Natural killer cell (primary cell): Measurements from ENCODE around the gene EGR2. TPM values are rescaled to one million over a fixed set of nuclear protein-coding genes. Genes with fewer than 3 reads are reported as not detected.

Source experiments
- ATAC-seq, 3 donors: fragments of 150-1000 bp in 2 of 3; fragments of 200-7000 bp in 1 of 3; cut with Tn5 transposase; 1 replicate in 1 of 3; 2 replicates in 2 of 3; pipeline ENCODE4 v1.10.0; 2021; ENCODE audit warnings: mild to moderate bottlenecking in 2 of 3, moderate library complexity in 2 of 3
- DNase-seq, 2 donors: peaks; one replicate each; pipeline versions ENCODE4 v3.0.0 to v3.0.0-alpha.2; 2013 to 2021; ENCODE audit warnings: mixed read lengths in 1 of 2
- H3K27ac ChIP-seq: one replicate; pipeline ENCODE4 v1.5.1; 2013; ENCODE audit warnings: mild to moderate bottlenecking, low read length
- H3K27me3 ChIP-seq: one replicate; pipeline ENCODE4 v1.6.1; 2013; ENCODE audit warnings: low read length; ENCODE audit not compliant: control insufficient read depth, insufficient read depth
- H3K36me3 ChIP-seq: one replicate; pipeline ENCODE4 v1.6.1; 2013; ENCODE audit warnings: low read length; ENCODE audit not compliant: control insufficient read depth, insufficient read depth
- H3K4me1 ChIP-seq: one replicate; pipeline ENCODE4 v1.6.1; 2013; ENCODE audit warnings: low read length; ENCODE audit not compliant: control insufficient read depth, insufficient read depth
- H3K4me3 ChIP-seq: one replicate; pipeline ENCODE4 v1.5.1; 2013; ENCODE audit warnings: low read length
- H3K9me3 ChIP-seq: one replicate; pipeline ENCODE4 v1.6.1; 2013; ENCODE audit warnings: low read length; ENCODE audit not compliant: control insufficient read depth, insufficient read depth
- H3K27ac Mint-ChIP-seq, 2 donors: one replicate each; pipeline ENCODE4 v1.8.0; 2022; ENCODE audit warnings: mild to moderate bottlenecking in 2 of 2, mixed read lengths in 2 of 2, moderate library complexity in 1 of 2
- H3K27me3 Mint-ChIP-seq, 2 donors: one replicate each; pipeline ENCODE4 v1.8.0; 2022; ENCODE audit warnings: low read depth in 2 of 2, mixed read lengths in 2 of 2
- H3K36me3 Mint-ChIP-seq: one replicate; pipeline ENCODE4 v1.8.0; 2022; ENCODE audit warnings: mixed read lengths
- H3K4me1 Mint-ChIP-seq, 2 donors: one replicate each; pipeline ENCODE4 v1.8.0; 2022; ENCODE audit warnings: mixed read lengths in 2 of 2
- H3K4me3 Mint-ChIP-seq: one replicate; pipeline ENCODE4 v1.8.0; 2022; ENCODE audit warnings: mild to moderate bottlenecking, moderate library complexity, mixed read lengths
- H3K9me3 Mint-ChIP-seq, 2 donors: one replicate each; pipeline ENCODE4 v1.8.0; 2022; ENCODE audit warnings: mixed read lengths in 2 of 2
- WGBS: methylation state at CpG from one replicate; pipeline ENCODE4 v1.1.7; 2013; ENCODE audit warnings: missing lambda C conversion rate; ENCODE audit not compliant: insufficient coverage; 5-methylcytosine and 5-hydroxymethylcytosine counted together
- intact Hi-C: fragments of 100-400 bp; cut with micrococcal nuclease; formaldehyde crosslinking; loops from one replicate; pipeline ENCODE4 v1.14.2; 2022
- total RNA-seq, 4 donors: library from RNA; stranded (reverse); fragments of 120-200 nt in 1 of 4; gene quantifications; one replicate each; pipeline versions ENCODE4 v1.2.3 to v1.2.4, GENCODE V29; 2013 to 2022
- TF ChIP-seq, protein P1 (sequence below): fragments of 200-600 bp; IDR thresholded peaks from one replicate; pipeline ENCODE4 v1.8.0; 2022; ENCODE audit warnings: antibody characterized with exemption

Gene EGR2
- total RNA-seq, 3 donors from 2014 or later (not counting 1 experiment from before 2014, with no cell fraction given), result 10.0 to 17.2 (median 12.8) TPM

DNA sequence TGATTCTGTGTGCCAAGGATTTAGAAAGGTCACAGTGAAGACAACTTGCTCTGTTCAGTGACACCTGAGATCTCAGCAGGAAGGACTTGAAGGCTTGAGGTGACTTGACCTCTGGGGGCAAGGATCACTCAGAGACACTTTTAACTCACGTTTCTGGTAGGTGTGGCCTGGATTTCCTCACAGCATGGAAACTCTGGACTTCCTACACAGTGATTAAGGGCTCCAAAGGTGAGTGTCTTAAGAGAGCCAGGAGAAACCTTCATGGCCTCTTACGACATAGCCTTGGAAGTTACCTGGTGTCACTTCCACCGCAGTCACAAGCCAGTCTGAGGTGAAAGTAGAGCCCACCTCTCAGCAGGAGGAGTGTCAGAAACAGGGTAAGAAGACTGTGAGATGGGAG is 49.8 kb downstream of the EGR2 start:
- Mint-ChIP-seq H3K4me3 (no peak overlapping the region), H3K36me3 (no peaks in the 10 kb centered on the region), H3K9me3 (no peaks in the 10 kb centered on the region), H3K4me1 (no peaks in the 10 kb centered on the region), H3K27me3 (peaks cover 0 to 5% of the 10 kb centered on the region in 2 donors), H3K27ac (no peak overlapping the region)
- Histone ChIP-seq H3K27ac (no peak overlapping the region), H3K27me3 (no peaks in the 10 kb centered on the region), H3K4me1 (peaks cover 4% of the 10 kb centered on the region), H3K36me3 (no peaks in the 10 kb centered on the region), H3K9me3 (no peaks in the 10 kb centered on the region), H3K4me3 (no peak overlapping the region)
- WGBS, result 76% methylated on average over 3 of the region's 3 CpGs
- ATAC-seq, result no peak
- intact Hi-C loops, result no loop called here
- TF ChIP-seq, protein P1, sequence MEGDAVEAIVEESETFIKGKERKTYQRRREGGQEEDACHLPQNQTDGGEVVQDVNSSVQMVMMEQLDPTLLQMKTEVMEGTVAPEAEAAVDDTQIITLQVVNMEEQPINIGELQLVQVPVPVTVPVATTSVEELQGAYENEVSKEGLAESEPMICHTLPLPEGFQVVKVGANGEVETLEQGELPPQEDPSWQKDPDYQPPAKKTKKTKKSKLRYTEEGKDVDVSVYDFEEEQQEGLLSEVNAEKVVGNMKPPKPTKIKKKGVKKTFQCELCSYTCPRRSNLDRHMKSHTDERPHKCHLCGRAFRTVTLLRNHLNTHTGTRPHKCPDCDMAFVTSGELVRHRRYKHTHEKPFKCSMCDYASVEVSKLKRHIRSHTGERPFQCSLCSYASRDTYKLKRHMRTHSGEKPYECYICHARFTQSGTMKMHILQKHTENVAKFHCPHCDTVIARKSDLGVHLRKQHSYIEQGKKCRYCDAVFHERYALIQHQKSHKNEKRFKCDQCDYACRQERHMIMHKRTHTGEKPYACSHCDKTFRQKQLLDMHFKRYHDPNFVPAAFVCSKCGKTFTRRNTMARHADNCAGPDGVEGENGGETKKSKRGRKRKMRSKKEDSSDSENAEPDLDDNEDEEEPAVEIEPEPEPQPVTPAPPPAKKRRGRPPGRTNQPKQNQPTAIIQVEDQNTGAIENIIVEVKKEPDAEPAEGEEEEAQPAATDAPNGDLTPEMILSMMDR, result no peak
- DNase-seq, result no peak

DNA sequence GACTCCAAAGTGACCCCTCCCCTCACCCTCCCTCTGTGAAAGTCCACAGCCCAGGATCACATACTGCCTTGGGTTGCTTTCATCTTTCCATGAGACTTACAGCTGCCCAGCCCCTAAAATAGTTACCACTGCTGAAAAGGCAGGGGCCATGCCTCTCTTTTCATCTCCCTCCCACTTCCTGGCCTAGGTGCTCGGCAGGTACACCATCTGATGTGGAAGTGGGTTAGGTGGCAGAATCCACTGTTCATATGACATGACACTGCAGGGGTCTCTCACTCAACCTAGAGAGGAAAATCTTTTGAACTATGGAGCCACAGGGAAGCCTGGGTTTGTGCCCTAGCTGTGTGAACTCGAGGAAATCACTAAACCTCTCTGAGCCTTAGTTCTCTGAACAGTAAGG is 50.4 kb downstream of the EGR2 start:
- no peak for ATAC-seq
- peaks cover 0 to 6% of the 10 kb centered on the region in 2 donors for H3K27me3 Mint-ChIP-seq
- Histone ChIP-seq H3K27ac (no peak overlapping the region), H3K36me3 (no peaks in the 10 kb centered on the region), H3K27me3 (no peaks in the 10 kb centered on the region), H3K4me1 (peaks cover 4% of the 10 kb centered on the region), H3K4me3 (no peak overlapping the region), H3K9me3 (no peaks in the 10 kb centered on the region)
- no peak overlapping the region for H3K27ac Mint-ChIP-seq
- TF ChIP-seq, protein P1, result no peak
- WGBS, result 51% methylated on average over 2 of the region's 2 CpGs
- no peaks in the 10 kb centered on the region for H3K4me1 Mint-ChIP-seq
- intact Hi-C loops, result no loop called here
- no peaks in the 10 kb centered on the region for H3K9me3 Mint-ChIP-seq
- DNase-seq, result no peak
- no peak overlapping the region for H3K4me3 Mint-ChIP-seq
- H3K36me3 Mint-ChIP-seq, result no peaks in the 10 kb centered on the region

DNA sequence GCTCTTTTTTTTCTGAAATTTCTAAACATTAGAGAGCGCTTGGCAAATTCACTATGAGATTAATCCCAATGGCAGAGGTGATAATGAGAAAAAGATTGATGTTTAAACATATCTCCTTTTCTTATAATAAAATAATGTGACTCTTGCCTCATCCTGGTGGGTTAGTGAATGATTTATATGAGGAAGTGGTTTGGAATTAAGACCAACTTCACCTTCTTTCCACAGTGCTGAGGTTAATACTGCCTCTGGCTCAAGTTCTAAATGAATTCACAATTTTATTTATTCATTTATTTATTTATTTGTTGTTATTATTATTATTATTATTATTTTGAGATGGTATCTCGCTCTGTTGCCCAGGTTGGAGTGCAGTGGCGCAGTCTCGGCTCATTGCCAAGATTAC is 52.2 kb downstream of the EGR2 start:
- TF ChIP-seq, protein P1, result no peak
- ATAC-seq, result no peak
- H3K36me3 Mint-ChIP-seq, result no peaks in the 10 kb centered on the region
- H3K36me3 ChIP-seq, result no peaks in the 10 kb centered on the region
- no peaks in the 10 kb centered on the region for H3K9me3 ChIP-seq
- H3K4me1 Mint-ChIP-seq, result peaks cover 6 to 9% of the 10 kb centered on the region in 2 donors
- no peaks in the 10 kb centered on the region for H3K9me3 Mint-ChIP-seq
- no peaks in the 10 kb centered on the region for H3K27me3 ChIP-seq
- intact Hi-C loops, result no loop called here
- H3K4me3 Mint-ChIP-seq, result no peak overlapping the region
- WGBS, result 95% methylated on average over 3 of the region's 4 CpGs
- no peak overlapping the region for H3K27ac ChIP-seq
- H3K4me3 ChIP-seq, result no peak overlapping the region
- H3K4me1 ChIP-seq, result peaks cover 12% of the 10 kb centered on the region
- DNase-seq, result no peak
- peaks cover 0 to 6% of the 10 kb centered on the region in 2 donors for H3K27me3 Mint-ChIP-seq
- no peak overlapping the region for H3K27ac Mint-ChIP-seq

DNA sequence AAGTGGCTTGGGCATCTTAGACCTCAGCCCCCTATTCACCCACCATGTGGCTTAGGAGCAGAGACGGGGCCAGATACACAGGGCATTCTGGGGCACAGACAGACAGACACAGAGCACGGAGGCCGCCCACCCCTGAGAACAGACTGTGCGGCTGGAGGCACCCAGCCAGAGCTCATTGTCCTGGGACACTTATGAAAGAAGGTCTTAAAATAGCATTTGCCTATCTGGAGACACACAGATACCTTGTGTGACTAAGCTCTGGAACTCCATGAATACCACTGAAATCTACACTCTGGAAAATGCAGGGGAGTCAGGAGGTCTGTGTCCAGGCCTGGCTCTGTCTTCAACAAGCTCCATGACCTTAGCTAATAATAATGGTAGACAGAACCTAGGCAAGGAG is 53.0 kb downstream of the EGR2 start:
- intact Hi-C loops, result no loop called here
- Mint-ChIP-seq H3K27ac (no peak overlapping the region), H3K4me3 (no peak overlapping the region), H3K9me3 (no peaks in the 10 kb centered on the region), H3K36me3 (no peaks in the 10 kb centered on the region), H3K27me3 (peaks cover 4 to 6% of the 10 kb centered on the region in 2 donors), H3K4me1 (peaks cover 6 to 9% of the 10 kb centered on the region in 2 donors)
- DNase-seq, result no peak
- Histone ChIP-seq H3K4me1 (peaks cover 12% of the 10 kb centered on the region), H3K36me3 (no peaks in the 10 kb centered on the region), H3K27me3 (no peaks in the 10 kb centered on the region), H3K9me3 (no peaks in the 10 kb centered on the region), H3K27ac (no peak overlapping the region), H3K4me3 (no peak overlapping the region)
- WGBS, result 97% methylated on average over 4 of the region's 4 CpGs
- no peak for ATAC-seq
- TF ChIP-seq, protein P1, result no peak
